Calu3 (cell line): ENCODE results near the gene GAS5. TPM values are rescaled to one million over a fixed set of nuclear protein-coding genes. Genes with fewer than 3 reads are reported as not detected.
"Not testable (repeated sequence)": the region's sequence is repeated elsewhere in the genome, so short reads cannot be mapped to it uniquely, and the experiment has no call there.

ENCODE experiments used
- BruUV-seq: library from RNA; stranded (reverse); fragments of 400-500 nt; replicated peaks from 2 replicates; lab custom pipeline; 2021; lab: Mats Ljungman, UMichigan
- CTCF ChIA-PET: fragments of 300-600 bp; sonication (Branson Sonifier 250); formaldehyde crosslinking; loops from one replicate; lab custom pipeline; 2022; ENCODE audit warnings: antibody characterized with exemption; lab: Charles Lee
- DNase-seq: peaks from one replicate; pipeline ENCODE4 v3.0.0; 2022
- H3K27ac Mint-ChIP-seq: one replicate; pipeline ENCODE4 v1.8.0; 2022; ENCODE audit warnings: mixed read lengths; ENCODE audit not compliant: unreplicated experiment
- H3K27me3 Mint-ChIP-seq: one replicate; pipeline ENCODE4 v1.8.0; 2022; ENCODE audit warnings: mixed read lengths; ENCODE audit not compliant: unreplicated experiment
- H3K36me3 Mint-ChIP-seq: one replicate; pipeline ENCODE4 v1.8.0; 2022; ENCODE audit warnings: mild to moderate bottlenecking, moderate library complexity, mixed read lengths; ENCODE audit not compliant: insufficient read depth, unreplicated experiment
- H3K4me1 Mint-ChIP-seq: one replicate; pipeline ENCODE4 v1.8.0; 2022; ENCODE audit warnings: mild to moderate bottlenecking, low read depth, mixed read lengths; ENCODE audit not compliant: unreplicated experiment
- H3K4me3 Mint-ChIP-seq: one replicate; pipeline ENCODE4 v1.8.0; 2022; ENCODE audit warnings: mild to moderate bottlenecking, low read depth, moderate library complexity, mixed read lengths; ENCODE audit not compliant: unreplicated experiment
- H3K9me3 Mint-ChIP-seq: one replicate; pipeline ENCODE4 v1.8.0; 2022; ENCODE audit warnings: low read depth, mixed read lengths; ENCODE audit not compliant: unreplicated experiment
- CTCF ChIP-seq: fragments of 200-600 bp; IDR thresholded peaks from one replicate; pipeline ENCODE4 v1.8.0; 2022; ENCODE audit warnings: antibody characterized with exemption; ENCODE audit not compliant: unreplicated experiment
- intact Hi-C: fragments of 100-400 bp; cut with micrococcal nuclease; formaldehyde crosslinking; loops from one replicate; pipeline ENCODE4 v1.10.0; 2022; ENCODE audit not compliant: unreplicated experiment
- total RNA-seq: library from RNA; stranded (reverse); gene quantifications from 2 replicates; pipeline ENCODE4 v1.2.3, GENCODE V29; 2022

Gene GAS5
- total RNA-seq, 1 experiment from 2014 or later: 367 TPM

GRCh38 chr1:173860065-173860464 lies 7.7 kb downstream of the GAS5 start:
- CTCF ChIA-PET: interaction anchor here (0.6 to 1.0 kb wide), 2 partner anchors 8 to 239 kb away, joined by 3 to 4 read pairs; partner anchors contain the start of genes GAS5 and ZBTB37
- intact Hi-C loops: no loop called here
- Mint-ChIP-seq H3K27me3 (no peaks in the 10 kb centered on the region), H3K27ac (no peak overlapping the region), H3K4me3 (no peak overlapping the region), H3K36me3 (peaks cover 90% of the 10 kb centered on the region), H3K4me1 (peaks cover 16% of the 10 kb centered on the region), H3K9me3 (no peaks in the 10 kb centered on the region)
- no peak for TF ChIP-seq CTCF
- no peak for DNase-seq
- BruUV-seq: no TSS peak

- DNase-seq, H3K9me3 Mint-ChIP-seq, H3K4me3 Mint-ChIP-seq, intact Hi-C loops, H3K27ac Mint-ChIP-seq, BruUV-seq, H3K27me3 Mint-ChIP-seq: not testable (repeated sequence)
- Mint-ChIP-seq H3K36me3 (peaks cover 89% of the 10 kb centered on the region), H3K4me1 (peaks cover 10% of the 10 kb centered on the region)
- CTCF ChIA-PET: interaction anchor here (0.6 to 1.0 kb wide), 2 partner anchors 9 to 240 kb away, joined by 3 to 4 read pairs; partner anchors contain the start of genes GAS5 and ZBTB37
These were observed 8.2 kb downstream of the GAS5 start for GRCh38 chr1:173859547-173859946.

- peaks cover 78% of the 10 kb centered on the region for H3K36me3 Mint-ChIP-seq
- DNase-seq: no peak
- H3K9me3 Mint-ChIP-seq: no peaks in the 10 kb centered on the region
- H3K27me3 Mint-ChIP-seq: no peaks in the 10 kb centered on the region
- no peak overlapping the region for H3K4me3 Mint-ChIP-seq
- no TSS peak for BruUV-seq
- no peaks in the 10 kb centered on the region for H3K4me1 Mint-ChIP-seq
- CTCF ChIA-PET: no interaction called here
- H3K27ac Mint-ChIP-seq: no peak overlapping the region
- no peak for TF ChIP-seq CTCF
- intact Hi-C loops: no loop called here
These were observed 10.3 kb downstream of the GAS5 start for GRCh38 chr1:173857363-173857917.

- DNase-seq: no peak
- CTCF ChIA-PET: no interaction called here
- no peaks in the 10 kb centered on the region for H3K4me1 Mint-ChIP-seq
- no TSS peak for BruUV-seq
- TF ChIP-seq CTCF: no peak
- H3K27me3 Mint-ChIP-seq: no peaks in the 10 kb centered on the region
- no peak overlapping the region for H3K27ac Mint-ChIP-seq
- H3K9me3 Mint-ChIP-seq: no peaks in the 10 kb centered on the region
- no peak overlapping the region for H3K4me3 Mint-ChIP-seq
- intact Hi-C loops: no loop called here
- H3K36me3 Mint-ChIP-seq: peaks cover 74% of the 10 kb centered on the region
These were observed 10.9 kb downstream of the GAS5 start for GRCh38 chr1:173856903-173857302.

GRCh38 chr1:173856014-173856413 lies 11.8 kb downstream of the GAS5 start:
- H3K27me3 Mint-ChIP-seq: no peaks in the 10 kb centered on the region
- no peak for TF ChIP-seq CTCF
- H3K36me3 Mint-ChIP-seq: peaks cover 65% of the 10 kb centered on the region
- no peak for DNase-seq
- CTCF ChIA-PET: no interaction called here
- BruUV-seq: no TSS peak
- peak overlapping the region; percentile 25 for H3K27ac Mint-ChIP-seq
- intact Hi-C loops: no loop called here
- no peaks in the 10 kb centered on the region for H3K9me3 Mint-ChIP-seq
- no peaks in the 10 kb centered on the region for H3K4me1 Mint-ChIP-seq
- no peak overlapping the region for H3K4me3 Mint-ChIP-seq
